HG03159 (cell line): ENCODE measurements around the gene GRM8.
A peak's percentile ranks its signal among the peaks of the same experiment; 100 is the strongest.
"Not testable (repeated sequence)": the region's sequence is repeated elsewhere in the genome, so short reads cannot be mapped to it uniquely, and the experiment has no call there.

Experiments
- ATAC-seq: cut with Tn5 transposase; IDR thresholded peaks from one replicate; pipeline ENCODE4 v1.9.1; 2021; ENCODE audit warnings: mild to moderate bottlenecking, moderate library complexity; ENCODE audit not compliant: unreplicated experiment

Gene GRM8

DNA sequence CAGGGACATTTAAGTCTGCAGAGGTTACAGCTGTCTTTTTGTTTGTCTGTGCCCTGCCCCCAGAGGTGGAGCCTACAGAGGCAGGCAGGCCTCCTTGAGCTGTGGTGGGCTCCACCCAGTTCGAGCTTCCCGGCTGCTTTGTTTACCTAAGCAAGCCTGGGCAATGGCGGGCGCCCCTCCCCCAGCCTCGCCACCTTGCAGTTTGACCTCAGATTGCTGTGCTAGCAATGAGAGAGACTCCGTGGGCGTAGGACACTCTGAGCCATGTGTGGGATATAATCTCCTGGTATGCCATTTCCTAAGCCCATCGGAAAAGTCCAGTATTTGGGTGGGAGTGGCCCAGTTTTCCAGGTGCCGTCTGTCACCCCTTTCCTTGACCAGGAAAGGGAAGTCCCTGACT lies 421.5 kb downstream of the GRM8 start:
- not testable (repeated sequence) for ATAC-seq

- ATAC-seq = no peak
These were observed 431.8 kb downstream of the GRM8 start for GRCh38 chr7:126820925-126821324.

DNA sequence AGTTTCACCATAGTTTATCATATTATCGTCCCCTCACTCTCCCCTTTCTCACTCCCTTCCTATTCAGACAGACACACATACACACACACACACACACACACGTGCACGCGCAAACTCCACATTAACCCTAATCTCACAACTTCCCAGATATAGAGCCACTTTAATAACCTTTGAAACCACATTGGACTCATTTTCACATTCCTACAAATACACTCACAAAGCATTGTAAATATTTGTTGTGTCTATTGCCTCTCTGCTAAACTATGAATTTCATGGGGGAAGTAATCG lies 433.6 kb downstream of the GRM8 start:
- ATAC-seq = no peak

DNA sequence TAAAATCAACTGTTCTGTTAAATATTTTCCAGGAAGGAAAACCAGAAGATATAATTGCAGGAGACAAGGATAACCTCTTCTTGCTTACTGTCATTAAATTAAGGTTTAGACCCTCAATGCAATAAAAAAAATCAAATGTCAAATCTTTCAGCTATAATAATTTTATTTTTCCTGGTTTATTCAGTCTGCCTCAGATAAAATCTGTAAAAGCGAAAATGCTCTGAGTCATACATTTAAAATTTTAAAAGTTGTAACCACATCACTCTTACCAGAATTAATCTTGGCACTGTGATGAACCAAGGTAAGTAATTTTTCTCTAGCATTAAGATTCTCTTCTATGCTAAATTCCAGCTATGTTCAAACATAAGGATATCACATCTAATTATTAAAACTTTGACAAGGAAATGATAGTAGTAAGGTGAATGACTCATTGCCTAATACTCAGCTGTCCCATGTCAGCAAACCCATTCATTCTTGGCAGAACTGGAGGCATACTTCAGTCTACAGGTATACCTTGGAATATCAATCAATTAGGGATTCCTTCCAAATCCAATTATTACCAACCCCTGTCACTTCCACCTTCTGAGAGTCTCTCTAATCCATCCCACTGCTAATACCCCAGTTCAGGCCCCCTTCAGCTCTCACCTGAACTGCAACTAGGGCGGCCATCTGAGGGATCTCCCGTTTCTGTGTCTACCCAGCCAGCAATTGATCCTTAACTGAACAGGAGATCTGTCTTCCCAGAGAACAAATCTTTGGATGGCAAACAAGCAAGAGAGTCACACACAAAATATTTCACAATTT lies 434.1 kb downstream of the GRM8 start:
- no peak for ATAC-seq

DNA sequence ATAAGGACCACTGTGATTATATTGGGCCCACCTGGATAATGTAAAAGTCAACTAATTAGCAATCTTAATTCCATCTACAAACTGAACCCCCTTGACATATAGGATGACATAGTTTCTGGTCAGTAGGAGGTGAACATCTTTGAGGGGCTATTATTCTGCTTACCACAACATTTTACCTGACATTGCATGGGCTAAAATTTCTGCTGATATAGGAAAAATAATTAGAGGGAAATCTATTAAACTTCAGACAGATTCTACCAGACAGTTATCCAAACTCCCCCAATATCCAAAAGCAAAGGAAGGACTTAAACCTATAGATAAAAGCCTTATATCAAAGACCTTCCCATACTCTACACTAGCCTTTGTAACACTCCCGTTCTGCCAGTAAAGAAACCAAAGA lies 443.6 kb downstream of the GRM8 start:
- no peak for ATAC-seq

DNA sequence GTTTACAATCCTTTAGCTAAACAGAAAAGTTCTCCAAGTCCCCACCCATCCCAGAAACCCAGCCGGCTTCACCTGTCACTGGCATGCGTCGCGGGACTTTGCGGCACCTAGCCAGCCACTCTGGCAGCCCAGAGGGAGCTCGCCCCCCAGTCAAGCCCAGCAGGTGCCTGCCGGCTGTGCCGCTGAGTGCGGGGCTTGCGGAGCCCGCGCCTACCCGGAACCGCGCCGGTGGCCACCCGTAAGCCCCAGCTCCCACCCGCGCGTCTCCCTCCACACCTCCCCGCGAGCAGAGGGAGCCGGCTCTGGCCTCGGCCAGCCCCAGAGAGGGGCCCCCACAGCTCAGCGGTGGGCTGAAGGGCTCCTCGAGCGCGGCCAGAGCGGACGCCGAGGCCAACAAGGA lies 446.1 kb downstream of the GRM8 start:
- no peak for ATAC-seq

DNA sequence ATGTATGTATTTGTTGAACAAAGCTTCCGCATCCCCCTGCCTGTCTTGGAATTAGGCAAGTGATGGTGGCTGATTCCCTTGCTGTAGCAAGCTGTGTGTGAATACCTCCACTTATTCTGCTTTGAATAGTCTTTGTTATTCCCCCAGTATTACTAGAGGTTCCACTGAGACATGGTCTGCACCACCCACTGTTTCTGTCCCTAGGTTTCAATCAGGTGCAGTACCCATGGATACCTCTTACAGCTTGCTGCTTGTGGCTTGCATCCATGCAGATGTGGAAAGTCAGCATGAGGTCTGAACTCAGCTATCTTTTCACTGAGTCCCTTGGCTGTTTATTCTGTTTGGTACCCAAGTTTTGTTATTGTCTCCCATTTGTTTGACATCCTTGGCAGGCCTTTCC lies 447.4 kb downstream of the GRM8 start:
- ATAC-seq = no peak

DNA sequence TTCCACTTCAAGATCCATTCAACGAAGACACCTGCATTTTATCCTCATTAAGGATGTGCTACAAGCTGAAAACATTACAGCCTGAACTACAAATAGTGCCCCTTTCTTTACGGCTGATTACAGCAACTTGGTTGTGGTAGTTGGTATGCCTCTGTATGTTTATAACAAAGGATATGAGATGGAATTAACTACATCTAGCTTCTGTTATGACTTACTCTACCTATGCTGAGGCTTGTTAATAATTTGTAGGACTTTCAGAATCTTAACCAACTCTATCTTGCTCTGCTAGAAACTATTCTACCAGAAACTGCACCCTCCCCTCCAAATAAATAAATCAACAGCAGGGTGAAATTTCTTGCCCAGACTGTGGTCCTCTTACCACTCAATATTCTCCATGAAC lies 448.1 kb downstream of the GRM8 start:
- ATAC-seq = peak; percentile 86

DNA sequence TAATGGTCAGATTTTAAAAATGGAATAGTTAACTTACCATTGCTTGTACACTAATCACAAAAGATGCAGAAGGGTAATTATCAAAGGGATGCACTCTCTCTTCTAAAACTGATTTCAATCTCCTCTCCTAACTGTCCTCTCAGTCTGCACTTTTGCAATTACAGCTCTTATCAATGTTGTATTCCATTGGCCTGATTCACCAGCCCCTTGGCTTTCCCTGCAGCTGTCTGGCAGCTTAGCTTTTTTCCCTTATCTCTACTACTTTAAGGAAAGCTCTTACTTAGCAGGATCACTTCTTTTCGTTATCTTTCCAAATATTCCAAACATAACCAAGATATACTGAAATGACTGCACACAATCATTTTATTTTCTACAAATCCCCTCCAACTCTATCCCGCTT lies 448.8 kb downstream of the GRM8 start:
- ATAC-seq = no peak

GRCh38 chr7:126803060-126803665 lies 449.6 kb downstream of the GRM8 start:
- peak; percentile 81 for ATAC-seq

- ATAC-seq = no peak
These were observed 451.0 kb downstream of the GRM8 start for GRCh38 chr7:126801733-126802132.

DNA sequence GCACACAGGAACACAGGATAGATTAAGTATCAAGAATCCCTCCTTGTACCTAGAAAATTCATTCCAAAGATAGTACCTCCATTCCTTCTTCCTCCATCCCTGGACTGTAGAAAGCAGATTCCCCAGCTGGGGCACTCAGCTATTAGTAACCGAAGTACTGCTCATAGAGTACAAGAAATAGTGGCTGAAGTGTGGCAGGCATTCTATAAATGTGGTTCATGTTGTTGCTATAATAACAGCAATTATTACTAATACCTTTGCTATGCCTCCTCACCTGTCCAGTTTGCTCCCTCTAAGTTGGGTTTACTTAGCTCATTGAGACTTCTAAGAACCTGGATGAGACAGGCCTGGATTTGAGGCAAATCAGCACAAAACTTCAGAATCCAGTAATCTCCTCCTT lies 453.2 kb downstream of the GRM8 start:
- no peak for ATAC-seq

DNA sequence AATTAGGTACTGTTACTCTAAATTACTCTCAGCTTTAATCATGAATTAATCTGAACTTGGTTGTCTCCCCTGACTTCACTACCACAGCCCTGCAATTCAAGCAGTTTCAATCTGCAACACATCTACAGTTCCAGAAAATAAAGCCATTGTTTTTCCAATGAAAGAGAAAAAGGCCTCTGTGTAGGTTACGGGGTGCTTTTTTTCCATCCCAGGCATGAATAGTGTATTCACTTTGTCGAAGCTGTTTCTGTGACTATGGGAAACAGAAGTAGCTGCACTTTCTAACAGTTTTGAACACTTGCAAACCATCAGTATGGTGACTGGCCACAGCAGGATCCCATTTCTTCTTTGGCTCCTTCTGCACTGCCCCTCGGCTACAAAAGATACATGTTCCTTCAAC lies 460.2 kb downstream of the GRM8 start:
- ATAC-seq = no peak

- no peak for ATAC-seq
These were observed 461.4 kb downstream of the GRM8 start for GRCh38 chr7:126791306-126791705.

DNA sequence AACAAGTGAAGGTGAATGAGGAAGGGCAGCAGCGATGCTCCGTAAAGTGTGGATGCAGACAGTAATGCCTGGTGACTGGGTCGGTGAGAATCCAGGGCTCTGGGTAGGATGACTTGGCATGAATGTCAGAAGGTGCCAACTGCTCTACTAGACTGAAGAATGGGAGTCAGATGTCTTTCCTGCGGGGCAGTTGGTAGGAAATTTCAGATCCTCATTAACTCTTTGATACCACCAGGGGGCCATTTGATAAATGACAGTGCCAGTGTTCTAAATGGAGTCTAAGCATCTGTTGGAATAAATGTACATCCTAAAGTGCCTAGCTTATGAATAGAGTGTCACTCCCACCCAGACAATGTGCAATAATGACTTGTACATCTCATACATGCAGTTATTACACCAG lies 462.0 kb downstream of the GRM8 start:
- ATAC-seq = no peak

DNA sequence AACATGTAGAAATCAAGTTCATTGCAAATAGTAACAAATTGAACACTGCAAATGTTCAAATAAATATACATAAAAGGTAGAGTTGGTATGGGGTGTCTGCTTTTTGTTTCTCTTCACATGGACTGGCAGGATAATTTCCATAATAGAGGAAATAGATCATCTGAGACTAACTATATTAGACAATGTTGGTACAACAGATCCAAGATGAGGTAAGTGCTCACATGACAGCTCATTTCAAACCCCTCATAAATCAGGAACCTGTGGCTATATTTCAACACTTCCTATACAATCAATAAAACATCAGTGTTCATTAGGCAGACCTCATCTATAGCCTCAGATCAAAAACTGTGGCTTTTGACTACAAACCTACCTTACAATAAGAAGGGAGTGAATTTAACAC lies 469.1 kb downstream of the GRM8 start:
- no peak for ATAC-seq

- peak; percentile 69 for ATAC-seq
These were observed 471.7 kb downstream of the GRM8 start for GRCh38 chr7:126780993-126781392.

DNA sequence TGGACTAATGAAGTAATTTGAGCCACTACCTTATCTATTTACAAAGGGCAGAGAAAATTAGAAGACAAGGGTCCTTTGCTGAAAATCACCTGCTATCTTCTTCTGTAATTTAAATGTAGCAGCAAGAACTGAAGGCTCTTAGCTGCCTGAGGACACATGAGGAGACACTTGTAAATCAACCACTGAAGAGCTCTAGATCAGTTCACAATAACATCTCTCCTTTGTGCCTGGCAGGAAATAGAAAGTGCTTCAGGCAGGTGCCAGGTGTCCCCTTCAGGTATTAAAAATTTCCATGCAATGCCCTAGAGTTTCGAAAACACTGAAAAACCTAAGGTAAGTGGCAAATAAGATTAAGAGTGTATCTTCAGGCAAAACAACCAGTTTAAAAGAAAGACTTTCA lies 474.6 kb downstream of the GRM8 start:
- no peak for ATAC-seq

GRCh38 chr7:126776498-126776897 lies 476.2 kb downstream of the GRM8 start:
- no peak for ATAC-seq

GRCh38 chr7:126774077-126774476 lies 478.7 kb downstream of the GRM8 start:
- ATAC-seq = no peak

- ATAC-seq = no peak
These were observed 483.9 kb downstream of the GRM8 start for GRCh38 chr7:126768836-126769235.

DNA sequence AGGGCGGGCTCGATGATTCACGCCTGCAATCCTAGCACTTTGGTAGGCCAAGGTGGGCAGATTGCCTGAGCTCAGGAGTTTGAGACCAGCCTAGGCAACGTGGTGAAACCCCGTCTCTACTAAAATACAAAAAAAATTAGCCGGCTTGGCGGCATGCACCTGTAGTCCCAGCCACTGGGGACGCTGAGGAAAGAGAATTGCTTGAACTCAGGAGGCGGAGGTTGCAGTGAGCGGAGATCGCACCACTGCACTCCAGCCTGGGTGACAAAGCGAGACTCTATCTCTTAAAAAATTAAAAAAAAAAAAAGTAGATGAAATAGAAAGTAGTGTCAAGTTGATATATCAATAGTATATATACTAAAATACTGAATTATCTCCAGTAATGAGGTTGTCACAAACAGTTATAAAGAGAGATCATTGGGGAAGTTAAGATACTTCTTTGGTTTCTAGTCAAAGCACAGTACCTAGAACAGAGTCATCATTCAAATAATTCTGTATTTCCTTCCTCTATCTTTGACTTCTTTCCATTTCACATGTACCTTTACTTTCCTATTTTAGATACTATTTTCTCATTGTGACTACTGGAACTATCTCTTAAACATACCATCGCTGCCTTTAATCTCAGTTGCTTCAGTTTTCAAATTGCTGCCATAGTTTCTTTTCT lies 491.7 kb downstream of the GRM8 start:
- no peak for ATAC-seq
